Cortex of kidney (tissue), 1 donor: Measurements from ENCODE around the gene TIAL1.
"Not testable (repeated sequence)": the region's sequence is repeated elsewhere in the genome, so short reads cannot be mapped to it uniquely, and the experiment has no call there.

ENCODE experiments used
- DNase-seq: peaks from one replicate; lab custom pipeline; 2025; lab: John Stamatoyannopoulos, UW

The TIAL1 gene

GRCh38 chr10:119613741-119614140 lies 17.0 kb upstream of the TIAL1 start:
- DNase-seq = no peak

- DNase-seq = no peak
Observed at GRCh38 chr10:119611433-119611832, 14.7 kb upstream of the TIAL1 start.

- no peak for DNase-seq
Observed at GRCh38 chr10:119609516-119609915, 12.8 kb upstream of the TIAL1 start.

GRCh38 chr10:119608316-119609155 lies 11.8 kb upstream of the TIAL1 start:
- no peak for DNase-seq

- DNase-seq = no peak
Observed at GRCh38 chr10:119604468-119604867, 7.7 kb upstream of the TIAL1 start.

- no peak for DNase-seq
Observed at GRCh38 chr10:119602241-119603095, 5.7 kb upstream of the TIAL1 start.

- DNase-seq = no peak
Observed at GRCh38 chr10:119598397-119598796, 1.6 kb upstream of the TIAL1 start.

GRCh38 chr10:119597405-119598186 lies 832 bp upstream of the TIAL1 start:
- no peak for DNase-seq

- no peak for DNase-seq
Observed at GRCh38 chr10:119595676-119596515, 868 bp downstream of the TIAL1 start.

- DNase-seq = no peak
Observed at GRCh38 chr10:119595134-119595675, 1.6 kb downstream of the TIAL1 start.

- DNase-seq = no peak
Observed at GRCh38 chr10:119588071-119588470, 8.7 kb downstream of the TIAL1 start.

GRCh38 chr10:119578355-119578754 lies 18.4 kb downstream of the TIAL1 start:
- no peak for DNase-seq

- DNase-seq = no peak
Observed at GRCh38 chr10:119575991-119576390, 20.8 kb downstream of the TIAL1 start.

- no peak for DNase-seq
Observed at GRCh38 chr10:119575506-119575905, 21.3 kb downstream of the TIAL1 start.

- no peak for DNase-seq
Observed at GRCh38 chr10:119567978-119568377, 28.8 kb downstream of the TIAL1 start.

GRCh38 chr10:119562097-119562496 lies 34.7 kb downstream of the TIAL1 start:
- DNase-seq = no peak

- DNase-seq = not testable (repeated sequence)
Observed at GRCh38 chr10:119559511-119559910, 37.3 kb downstream of the TIAL1 start.

GRCh38 chr10:119556081-119556480 lies 40.7 kb downstream of the TIAL1 start:
- DNase-seq = not testable (repeated sequence)

GRCh38 chr10:119555178-119555784 lies 41.5 kb downstream of the TIAL1 start:
- no peak for DNase-seq

GRCh38 chr10:119550827-119551226 lies 45.9 kb downstream of the TIAL1 start:
- DNase-seq = no peak
